ENCODE data around the gene SPATA13.

GRCh38 chr13:24230428-24231072 lies 70.0 kb downstream of the SPATA13 start:
- TF ChIP-seq CTCF (IDR thresholded peaks at IDR 0.05) (no peak), POLR2A (IDR thresholded peaks at IDR 0.05) (no peak), POLR2AphosphoS5 (IDR thresholded peaks at IDR 0.05) (no peak)
